GM13977 (cell line): Measurements from ENCODE around the gene HOXB7.

ENCODE experiments used
- DNase-seq: peaks from one replicate; pipeline ENCODE4 v3.0.0; 2012; ENCODE audit warnings: low spot score
- CTCF ChIP-seq: IDR thresholded peaks from 2 replicates; pipeline ENCODE4 v1.5.1; 2012; ENCODE audit warnings: mild to moderate bottlenecking, control low read depth; ENCODE audit not compliant: insufficient read depth; ENCODE audit errors: extremely low read depth, missing control alignments
- in situ Hi-C: fragments of 300-500 bp; cut with MboI; formaldehyde crosslinking; loops from one replicate; pipeline ENCODE4 v1.12.0; 2022; ENCODE audit warnings: low sequenced_read_pairs, low pct_unique_long_range_greater_than_20kb, mixed read lengths, inconsistent platforms; ENCODE audit not compliant: unreplicated experiment

The HOXB7 gene

GRCh38 chr17:48594538-48595277, 16.1 kb downstream of the HOXB7 start:
- no peak for TF ChIP-seq CTCF
- DNase-seq: no peak
- in situ Hi-C loops: no loop called here

- peak; percentile 94 for DNase-seq
- peak; percentile 98 for TF ChIP-seq CTCF
- in situ Hi-C loops: no loop called here
These were observed 16.8 kb downstream of the HOXB7 start for GRCh38 chr17:48593840-48594537.

- TF ChIP-seq CTCF: no peak
- in situ Hi-C loops: no loop called here
- no peak for DNase-seq
These were observed 17.5 kb downstream of the HOXB7 start, which contains the start of gene HOXB5 for GRCh38 chr17:48593126-48593829. Gene HOXB5, minus strand, starts transcription at chr17:48593779. Its CDS starts 97 bp downstream, at chr17:48593682.

GRCh38 chr17:48592577-48592976, 18.2 kb downstream of the HOXB7 start:
- TF ChIP-seq CTCF: no peak
- in situ Hi-C loops: no loop called here
- DNase-seq: no peak

- in situ Hi-C loops: no loop called here
- DNase-seq: no peak
- TF ChIP-seq CTCF: no peak
These were observed 18.7 kb downstream of the HOXB7 start for GRCh38 chr17:48592057-48592514.

- in situ Hi-C loops: no loop called here
- TF ChIP-seq CTCF: no peak
- no peak for DNase-seq
These were observed 19.4 kb downstream of the HOXB7 start for GRCh38 chr17:48591255-48592056.
